Suppressor macrophage (primary cell): Measurements from ENCODE around the gene PLRG1.
"Not testable (repeated sequence)": the region's sequence is repeated elsewhere in the genome, so short reads cannot be mapped to it uniquely, and the experiment has no call there.

Experiments
- DNase-seq, 4 experiments: peaks; one replicate each; pipeline ENCODE4 v3.0.0-alpha.2; 2020 to 2022
- total RNA-seq, 17 experiments: gene quantifications; one replicate each; lab custom pipeline; 2026; ENCODE audit warnings: mixed read lengths in 6 of 17, inconsistent platforms in 3 of 17; lab: John Stamatoyannopoulos, UW

The PLRG1 gene
- total RNA-seq, result 37.2 to 75.7 (median 49.7) reads per million in 17 experiments

DNA sequence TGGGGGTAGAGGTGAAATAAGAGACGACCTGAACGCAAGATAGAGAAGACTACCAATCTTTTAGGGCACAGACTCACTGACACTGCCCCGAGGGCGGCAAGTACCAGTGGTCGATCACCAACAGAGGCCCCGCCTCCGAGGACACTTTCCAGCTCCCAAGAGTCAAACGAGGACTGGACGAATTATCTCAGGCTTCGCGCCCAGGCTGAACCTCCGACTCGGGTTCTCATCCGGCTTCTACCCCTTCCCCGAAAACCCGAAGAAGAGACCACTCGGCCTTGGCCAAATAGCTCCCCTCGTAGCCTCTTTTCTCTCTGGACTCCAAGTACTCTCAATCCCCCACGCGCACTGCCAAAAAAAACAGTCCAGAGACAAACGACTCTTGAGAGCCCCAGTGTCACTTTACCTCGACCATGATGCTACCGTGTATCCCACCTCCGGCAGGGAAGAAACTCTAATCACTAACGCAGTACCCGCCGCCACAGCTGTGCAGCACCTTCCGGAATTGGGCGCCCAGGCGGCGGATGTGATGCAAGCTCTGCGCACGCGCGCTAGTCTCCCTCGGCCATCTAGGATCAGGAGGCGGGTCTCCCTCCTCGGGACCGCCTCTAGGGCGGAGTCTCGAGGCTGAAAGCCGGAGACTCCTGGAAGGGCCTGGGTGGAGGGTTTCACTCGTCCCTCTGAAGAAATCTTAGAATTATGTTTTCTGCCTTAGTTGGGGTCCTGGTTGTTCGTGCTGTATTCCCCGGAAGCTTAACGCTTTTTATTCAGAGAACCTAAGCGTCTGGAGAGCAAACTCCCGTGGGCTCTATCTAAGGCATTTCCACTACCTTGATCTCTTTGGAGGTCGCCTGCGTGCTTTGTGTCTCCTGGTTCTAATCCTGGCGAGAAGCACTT is at the start of gene PLRG1:
Gene PLRG1, minus strand, starts transcription at position 507 of the 897 bp plus-strand sequence. Its CDS starts 92 bp downstream, at position 415.
- peak; percentile 99 for DNase-seq

GRCh38 chr4:154597798-154598774 is 47.9 kb upstream of the PLRG1 start:
- DNase-seq, result no peak

GRCh38 chr4:154597281-154597680 is 47.1 kb upstream of the PLRG1 start:
- not testable (repeated sequence) for DNase-seq

DNA sequence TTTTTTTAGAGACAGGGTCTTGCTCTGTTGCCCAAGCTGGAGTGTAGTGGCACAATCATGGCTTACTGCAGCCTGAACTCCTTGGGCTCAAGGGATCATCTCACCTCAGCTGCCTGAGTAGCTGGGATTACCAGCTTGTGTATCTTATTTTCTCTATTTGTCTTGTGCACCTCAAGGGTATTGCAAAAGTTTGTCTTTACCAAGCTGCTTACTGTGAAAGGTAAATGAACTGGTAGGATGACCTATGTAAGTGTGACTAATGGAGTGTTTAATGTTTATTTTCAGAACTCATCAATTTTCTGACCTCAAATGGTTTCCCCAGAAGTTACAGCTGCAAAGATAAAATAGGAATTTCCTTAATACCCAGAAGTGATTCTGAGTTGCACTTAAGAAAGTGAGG is 45.6 kb upstream of the PLRG1 start:
- DNase-seq, result no peak

- DNase-seq, result not testable (repeated sequence)
Measured at GRCh38 chr4:154594343-154594742, 44.1 kb upstream of the PLRG1 start.

- no peak for DNase-seq
Measured at GRCh38 chr4:154593868-154594267, 43.7 kb upstream of the PLRG1 start.

DNA sequence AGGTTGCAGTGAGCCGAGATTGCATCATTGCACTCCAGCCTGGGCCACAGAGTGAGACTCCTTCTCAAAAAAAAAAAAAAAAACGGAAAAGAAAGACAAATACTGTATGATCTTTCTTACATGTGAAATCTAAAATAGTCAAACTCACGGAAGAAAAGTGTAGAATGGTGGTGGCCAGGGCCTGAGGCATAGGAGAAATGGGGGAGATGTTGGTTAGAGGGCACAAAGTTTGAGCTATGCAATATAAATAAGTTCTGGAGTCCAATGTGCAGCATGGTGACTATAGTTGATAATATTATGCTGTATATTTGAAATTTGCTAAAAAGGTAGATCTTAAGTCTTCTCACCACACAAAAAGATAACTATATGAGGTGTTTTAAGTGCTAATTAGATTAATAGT is 41.7 kb upstream of the PLRG1 start:
- no peak for DNase-seq

DNA sequence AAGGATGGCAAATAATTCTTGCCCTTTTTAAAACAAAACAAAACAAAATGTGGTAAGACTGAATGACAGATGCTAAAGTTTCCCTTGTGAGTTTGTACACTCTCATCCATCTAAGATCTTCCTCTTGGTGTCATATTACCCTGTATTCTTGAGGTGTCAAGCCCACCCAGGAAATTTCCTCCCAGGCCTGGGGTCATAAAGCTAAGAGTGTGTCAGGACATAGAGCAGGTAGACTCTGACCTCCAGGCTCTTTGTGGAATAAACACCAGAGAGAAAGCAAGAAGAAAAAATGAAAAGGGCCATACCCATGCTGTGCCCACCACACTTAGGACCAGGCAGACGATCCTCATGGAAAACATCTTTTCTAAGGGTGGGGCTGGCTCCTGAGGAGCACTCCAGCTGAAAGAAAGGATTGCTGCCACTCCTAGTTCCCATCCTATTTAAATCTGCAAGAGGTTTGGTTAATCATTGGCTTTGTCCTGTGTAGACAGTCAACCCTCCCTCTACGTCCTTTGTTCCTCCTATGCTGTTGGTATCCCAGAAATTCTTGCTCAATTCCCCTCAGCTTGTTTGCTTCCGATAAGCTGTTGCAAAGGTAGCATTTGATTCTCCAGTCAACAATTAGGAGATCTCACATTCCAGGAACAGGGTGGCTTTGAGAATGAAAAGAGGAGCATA is 40.3 kb upstream of the PLRG1 start, which contains the start of gene FGA:
Gene FGA, minus strand, starts transcription at position 414 of the 678 bp plus-strand sequence. Its CDS starts 55 bp downstream, at position 359.
- no peak for DNase-seq

DNA sequence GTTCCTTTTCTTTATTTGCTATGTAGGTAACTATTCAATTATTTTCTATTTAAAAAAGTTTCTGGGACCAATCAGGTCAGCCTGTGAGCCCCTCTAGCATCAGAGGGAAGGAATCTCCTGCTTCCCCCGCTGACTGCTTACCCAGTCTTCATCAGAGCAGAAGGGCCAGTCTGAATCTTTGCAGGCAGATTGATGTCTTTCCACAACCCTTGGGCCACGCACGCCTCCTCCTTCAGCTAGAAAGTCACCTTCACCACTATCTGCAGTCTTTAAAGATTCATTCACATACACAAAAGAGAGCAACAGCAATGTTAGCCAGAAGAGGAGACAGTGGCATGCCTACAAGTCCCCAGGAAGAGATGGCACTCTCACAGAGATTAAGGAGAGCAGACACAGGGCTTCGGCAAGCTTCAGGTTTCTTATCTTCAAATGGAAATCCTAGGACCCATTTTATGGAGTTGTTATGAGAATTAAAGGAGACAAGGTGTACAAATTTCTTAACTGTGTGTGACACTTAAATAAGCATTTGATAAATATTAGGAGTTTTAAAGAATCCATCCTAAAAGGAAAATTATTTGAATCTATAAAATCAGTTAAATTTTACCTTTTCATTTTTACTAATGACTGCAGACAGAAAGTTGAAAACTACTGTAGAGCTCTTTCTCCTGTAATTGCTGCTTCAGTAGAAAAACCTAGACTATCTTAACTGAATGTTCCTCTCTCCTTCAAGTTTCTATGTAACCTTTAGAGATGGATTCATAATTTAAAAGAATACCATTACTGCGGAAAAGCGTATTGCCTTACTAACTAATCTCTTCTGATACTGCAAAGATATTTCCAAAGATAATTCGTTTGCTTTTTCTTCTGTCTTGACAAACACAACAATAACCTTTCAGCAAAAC is 39.3 kb upstream of the PLRG1 start:
- no peak for DNase-seq

GRCh38 chr4:154588198-154588597 is 38.0 kb upstream of the PLRG1 start:
- no peak for DNase-seq

DNA sequence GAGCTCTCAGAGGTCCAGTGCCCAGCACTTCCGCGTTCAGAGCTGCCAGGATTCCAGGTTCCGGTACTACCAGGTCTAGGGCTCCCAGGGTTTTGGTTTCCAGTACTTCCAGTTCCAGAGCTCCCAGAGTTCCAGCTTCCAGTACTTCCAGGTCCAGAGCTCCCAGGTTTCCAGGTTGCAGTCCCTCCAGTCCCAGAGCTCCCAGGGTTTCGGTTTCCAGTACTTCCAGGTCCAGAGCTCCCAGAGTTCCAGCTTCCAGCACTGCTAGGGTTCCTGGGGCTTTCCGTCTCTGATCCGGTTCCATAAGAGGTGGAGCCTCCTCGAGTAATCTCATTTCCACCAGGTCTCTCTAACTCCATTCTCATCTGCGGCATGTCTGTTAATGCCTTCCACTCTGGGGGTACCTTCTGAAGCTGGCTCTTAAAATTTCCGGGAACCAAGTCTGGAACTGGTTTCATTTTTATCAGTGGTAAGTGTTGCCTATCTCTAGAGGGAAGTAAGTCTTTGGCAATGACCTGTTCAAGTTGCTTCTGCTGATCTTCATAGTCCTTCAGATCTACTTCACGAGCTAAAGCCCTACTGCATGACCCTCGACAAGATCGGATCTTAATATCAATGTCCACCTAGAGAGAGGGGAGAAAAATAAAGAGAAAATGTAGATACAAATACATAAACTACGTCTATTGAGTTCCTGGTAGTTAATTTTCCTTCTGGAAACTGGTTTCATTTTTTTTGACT is 36.3 kb upstream of the PLRG1 start:
- DNase-seq, result no peak

GRCh38 chr4:154585369-154586018 is 35.3 kb upstream of the PLRG1 start:
- no peak for DNase-seq

DNA sequence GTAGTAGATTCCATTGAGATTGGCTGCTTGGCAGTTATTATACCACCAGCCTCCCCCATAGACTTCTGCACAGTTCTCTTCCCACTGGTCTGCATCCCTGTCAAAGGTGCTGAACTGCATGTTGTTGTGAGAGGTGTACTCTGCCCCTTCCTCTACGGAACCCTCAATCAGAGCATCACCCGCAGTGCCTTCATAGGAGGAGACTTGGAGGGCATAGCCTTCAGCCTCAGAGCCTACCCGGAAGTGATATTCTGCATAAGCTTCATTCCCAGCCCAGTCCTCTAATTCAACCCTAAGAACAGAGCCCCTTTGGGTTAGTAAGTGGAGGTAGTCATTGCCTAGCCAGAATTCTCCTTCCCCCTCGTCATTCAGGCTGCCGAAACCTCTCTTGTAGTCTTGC is 34.1 kb upstream of the PLRG1 start:
- no peak for DNase-seq

DNA sequence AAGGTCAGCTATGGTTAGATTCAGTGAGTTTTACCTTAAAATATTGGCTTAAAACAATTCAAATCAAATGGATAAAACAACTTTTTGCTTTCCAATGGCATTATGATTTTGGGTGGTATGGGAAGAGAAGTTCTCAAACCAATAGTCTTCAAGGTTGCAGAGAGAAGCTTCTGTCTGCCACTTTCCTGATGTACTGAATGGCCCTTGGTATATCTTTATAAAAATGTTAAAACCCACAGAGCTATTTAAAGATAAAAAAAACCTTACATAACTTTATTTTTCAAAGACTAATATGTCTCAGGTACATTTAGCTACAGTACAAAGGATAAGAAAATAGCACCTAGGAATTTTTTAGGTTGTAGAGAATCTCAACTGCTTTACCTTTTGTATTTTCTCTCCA is 33.5 kb upstream of the PLRG1 start:
- DNase-seq, result no peak

DNA sequence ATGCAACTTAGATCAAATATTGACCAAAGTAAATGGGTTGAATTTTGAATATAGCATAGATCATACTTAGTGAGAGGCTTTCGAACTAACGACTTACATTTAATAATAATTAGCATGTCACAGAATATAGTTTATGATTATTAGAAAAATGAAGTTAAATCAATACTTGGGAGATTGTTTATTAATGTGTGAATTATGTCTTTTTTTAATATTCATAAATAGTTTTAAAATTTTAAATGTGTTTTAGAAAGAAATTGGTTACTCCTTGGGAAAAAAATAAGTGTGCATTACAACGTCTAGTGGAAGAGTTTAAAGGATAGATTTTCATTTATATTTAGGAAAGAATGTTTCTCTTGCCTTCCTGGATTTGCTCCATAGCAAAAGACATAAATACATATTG is 33.0 kb upstream of the PLRG1 start:
- no peak for DNase-seq

- no peak for DNase-seq
Measured at GRCh38 chr4:154582723-154583122, 32.5 kb upstream of the PLRG1 start.

DNA sequence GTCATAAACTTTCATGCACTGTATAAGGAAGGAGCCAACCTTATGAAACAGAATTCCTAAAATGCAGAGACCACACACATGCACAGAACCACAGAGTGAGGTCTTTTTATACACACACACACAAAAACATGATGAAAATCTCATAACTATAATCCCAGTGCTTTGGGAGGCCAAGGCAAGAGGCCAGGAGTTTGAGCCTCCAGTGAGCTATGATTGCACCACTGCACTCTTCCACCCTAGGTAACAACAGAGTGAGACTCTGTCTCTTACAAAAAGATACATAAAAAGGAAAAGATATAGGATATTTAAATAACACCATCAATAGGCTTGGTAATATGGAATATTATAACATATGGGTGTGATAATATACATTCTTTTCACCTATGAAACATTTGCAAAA is 29.7 kb upstream of the PLRG1 start:
- no peak for DNase-seq

DNA sequence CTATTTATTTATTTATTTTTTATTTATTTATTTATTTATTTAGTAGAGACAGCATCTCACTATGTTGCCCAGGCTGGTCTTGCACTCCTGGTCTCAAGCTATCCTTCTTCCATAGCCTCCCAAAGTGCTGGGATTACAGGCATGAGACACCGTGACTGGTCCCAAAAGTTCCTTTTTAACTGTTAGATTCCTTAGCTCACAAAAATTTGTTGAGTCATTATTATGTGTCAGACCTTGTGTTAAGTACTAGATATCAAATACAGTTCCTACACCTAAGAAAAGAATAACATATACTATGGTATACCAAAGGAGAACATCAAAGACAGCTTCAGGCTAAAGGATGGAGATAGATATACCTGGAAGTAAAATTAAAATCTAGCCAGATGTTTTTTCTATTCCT is 28.7 kb upstream of the PLRG1 start:
- no peak for DNase-seq

GRCh38 chr4:154577324-154577723 is 27.1 kb upstream of the PLRG1 start:
- DNase-seq, result no peak

DNA sequence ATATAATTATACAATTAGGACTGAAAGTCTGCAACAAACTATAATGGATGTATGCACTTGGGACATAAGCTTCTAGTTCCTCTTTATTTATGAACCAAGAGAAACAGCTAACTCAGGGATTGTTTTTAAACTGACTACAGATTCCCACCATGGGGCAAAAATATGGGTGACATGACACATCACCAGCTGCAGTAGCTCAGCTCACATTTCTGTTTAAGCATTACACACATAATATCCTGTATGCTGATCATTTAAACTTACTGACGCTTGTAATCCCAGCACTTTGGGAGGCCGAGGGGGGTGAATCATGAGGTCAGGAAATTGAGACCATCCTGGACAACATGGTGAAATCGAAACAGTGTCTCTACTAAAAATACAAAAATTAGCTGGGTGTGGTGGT is 24.1 kb upstream of the PLRG1 start:
- no peak for DNase-seq
